Mesenchymal stem cell (in vitro differentiated cells and primary cell): ENCODE results near the gene ATXN7.
A peak's percentile ranks its signal among the peaks of the same experiment; 100 is the strongest.

Experiments
- DNase-seq: peaks from one replicate; pipeline ENCODE4 v3.0.0-alpha.2; 2013
- H2AFZ ChIP-seq: one replicate; pipeline ENCODE4 v1.6.1; 2013; ENCODE audit warnings: low read depth, mild to moderate bottlenecking, control low read depth, inconsistent platforms, low read length, moderate library complexity
- H2AK5ac ChIP-seq: 2 replicates; pipeline ENCODE4 v1.6.1; 2013; ENCODE audit warnings: low read length, moderate library complexity, mild to moderate bottlenecking, inconsistent platforms; ENCODE audit not compliant: severe bottlenecking
- H2BK120ac ChIP-seq: one replicate; pipeline ENCODE4 v1.6.1; 2013; ENCODE audit warnings: low read depth, mild to moderate bottlenecking, inconsistent platforms, low read length, moderate library complexity
- H2BK12ac ChIP-seq, 2 experiments: one replicate each; pipeline ENCODE4 v1.6.1; 2013; ENCODE audit warnings: inconsistent platforms in 2 of 2, low read length in 2 of 2, mild to moderate bottlenecking in 2 of 2, moderate library complexity in 2 of 2, control low read depth in 1 of 2
- H2BK15ac ChIP-seq: one replicate; pipeline ENCODE4 v1.6.1; 2013; ENCODE audit warnings: mild to moderate bottlenecking, low read depth, inconsistent platforms; ENCODE audit not compliant: poor library complexity, severe bottlenecking
- H2BK5ac ChIP-seq: 2 replicates; pipeline ENCODE4 v1.6.1; 2013; ENCODE audit warnings: low read depth, mild to moderate bottlenecking, low read length, control low read depth, inconsistent platforms; ENCODE audit not compliant: poor library complexity, severe bottlenecking
- H3K14ac ChIP-seq, 2 experiments: one replicate each; pipeline ENCODE4 v1.6.1; 2013; ENCODE audit warnings: inconsistent platforms in 2 of 2, low read length in 2 of 2, control low read depth in 1 of 2, mild to moderate bottlenecking in 1 of 2, moderate library complexity in 1 of 2
- H3K18ac ChIP-seq, 2 experiments: one replicate each; pipeline ENCODE4 v1.6.1; 2013; ENCODE audit warnings: inconsistent platforms in 2 of 2, low read length in 2 of 2, control low read depth in 1 of 2, low read depth in 1 of 2, mild to moderate bottlenecking in 1 of 2
- H3K23ac ChIP-seq, 2 experiments: one replicate each; pipeline ENCODE4 v1.6.1; 2013; ENCODE audit warnings: inconsistent platforms in 2 of 2, low read length in 2 of 2, mild to moderate bottlenecking in 2 of 2, moderate library complexity in 2 of 2, control low read depth in 1 of 2
- H3K27ac ChIP-seq: 2 replicates; pipeline ENCODE4 v1.5.1; 2013; ENCODE audit warnings: mild to moderate bottlenecking, moderate library complexity, low read length, control low read depth, inconsistent platforms; ENCODE audit not compliant: poor library complexity, severe bottlenecking
- H3K27me3 ChIP-seq, 2 experiments: 2 replicates each; pipeline versions ENCODE4 v1.6.1 to v1.7.0; 2013; ENCODE audit warnings: low read length in 2 of 2, mild to moderate bottlenecking in 2 of 2, moderate library complexity in 2 of 2, control low read depth in 1 of 2, inconsistent platforms in 1 of 2; ENCODE audit not compliant: control insufficient read depth in 1 of 2, insufficient read depth in 1 of 2
- H3K36me3 ChIP-seq, 2 experiments: 2 replicates each; pipeline versions ENCODE4 v1.6.1 to v1.7.0; 2013; ENCODE audit warnings: low read length in 2 of 2, control low read depth in 1 of 2, inconsistent platforms in 1 of 2, low read depth in 1 of 2, mild to moderate bottlenecking in 1 of 2; ENCODE audit not compliant: insufficient read depth in 2 of 2, control insufficient read depth in 1 of 2
- H3K4ac ChIP-seq, 2 experiments: one replicate each; pipeline ENCODE4 v1.6.1; 2013; ENCODE audit warnings: inconsistent platforms in 2 of 2, low read length in 2 of 2, mild to moderate bottlenecking in 2 of 2, moderate library complexity in 2 of 2, control low read depth in 1 of 2, low read depth in 1 of 2
- H3K4me1 ChIP-seq: 2 replicates; pipeline ENCODE4 v1.6.1; 2013; ENCODE audit warnings: low read depth, low read length, control low read depth; ENCODE audit not compliant: control insufficient read depth, insufficient read depth
- H3K4me2 ChIP-seq: 2 replicates; pipeline ENCODE4 v1.6.1; 2013; ENCODE audit warnings: low read length, mild to moderate bottlenecking, inconsistent platforms; ENCODE audit not compliant: poor library complexity, severe bottlenecking
- H3K4me3 ChIP-seq, 2 experiments: 2 replicates each; pipeline versions ENCODE4 v1.5.1 to v1.7.0; 2013; ENCODE audit warnings: low read length in 2 of 2, mild to moderate bottlenecking in 2 of 2, control low read depth in 1 of 2, low read depth in 1 of 2; ENCODE audit not compliant: insufficient read depth in 1 of 2
- H3K79me1 ChIP-seq: replicated peaks from 2 replicates; pipeline ENCODE4 v1.6.1; 2013; ENCODE audit warnings: mild to moderate bottlenecking, control low read depth, low read length, inconsistent platforms; ENCODE audit not compliant: poor library complexity, severe bottlenecking
- H3K9ac ChIP-seq: 2 replicates; pipeline ENCODE4 v1.7.0; 2013; ENCODE audit warnings: mild to moderate bottlenecking, low read length, moderate library complexity
- H3K9me3 ChIP-seq: 2 replicates; pipeline ENCODE4 v1.7.0; 2013; ENCODE audit warnings: mild to moderate bottlenecking, low read length; ENCODE audit not compliant: control insufficient read depth
- H4K8ac ChIP-seq: one replicate; pipeline ENCODE4 v1.6.1; 2013; ENCODE audit warnings: inconsistent platforms, mild to moderate bottlenecking, low read length, moderate library complexity
- H4K91ac ChIP-seq: one replicate; pipeline ENCODE4 v1.6.1; 2013; ENCODE audit warnings: mild to moderate bottlenecking, low read length, inconsistent platforms
- WGBS: methylation state at CpG from one replicate; pipeline ENCODE4 v1.1.7; 2013; ENCODE audit warnings: mixed read lengths; 5-methylcytosine and 5-hydroxymethylcytosine counted together

Gene ATXN7

GRCh38 chr3:63862804-63863149 lies 890 bp upstream of the ATXN7 start:
- no peak overlapping the region for H2AFZ ChIP-seq
- H3K27ac ChIP-seq = no peak overlapping the region
- no peak overlapping the region for H2BK15ac ChIP-seq
- no peak overlapping the region for H2BK120ac ChIP-seq
- no peak overlapping the region for H2BK12ac ChIP-seq
- 35% methylated on average over 5 of the region's 5 CpGs for WGBS
- peak overlapping the region; percentile 74 to 91 for H3K4me3 ChIP-seq
- H3K79me1 ChIP-seq = peaks cover 23% of the 10 kb centered on the region
- H3K4me2 ChIP-seq = peak overlapping the region; percentile 76
- peak overlapping the region; percentile 95 for H3K9ac ChIP-seq
- H3K18ac ChIP-seq = peak overlapping the region in 1 of 2 experiments; percentile 15
- H2AK5ac ChIP-seq = peak overlapping the region; percentile 70
- no peaks in the 10 kb centered on the region for H3K9me3 ChIP-seq
- peak overlapping the region in 1 of 2 experiments; percentile 81 for H3K23ac ChIP-seq
- H3K27me3 ChIP-seq = no peaks in the 10 kb centered on the region
- H4K8ac ChIP-seq = peak overlapping the region; percentile 67
- H3K14ac ChIP-seq = peak overlapping the region in 1 of 2 experiments; percentile 58
- peaks cover 4% of the 10 kb centered on the region for H3K4me1 ChIP-seq
- H3K36me3 ChIP-seq = peaks cover 4 to 12% of the 10 kb centered on the region in 2 experiments
- H2BK5ac ChIP-seq = no peak overlapping the region
- DNase-seq = no peak
- H3K4ac ChIP-seq = peak overlapping the region in 1 of 2 experiments; percentile 50
- H4K91ac ChIP-seq = no peak overlapping the region

GRCh38 chr3:63864008-63864964 lies 619 bp downstream of the ATXN7 start:
- Histone ChIP-seq H3K36me3 (peaks cover 4 to 13% of the 10 kb centered on the region in 2 experiments), H3K23ac (peak overlapping the region in 1 of 2 experiments; percentile 48), H3K79me1 (peaks cover 25% of the 10 kb centered on the region), H3K4me3 (peak overlapping the region; percentile 74 to 86), H3K18ac (peak overlapping the region; percentile 81 to 82), H3K27me3 (no peaks in the 10 kb centered on the region), H3K27ac (no peak overlapping the region), H2BK120ac (peak overlapping the region; percentile 95), H4K91ac (peak overlapping the region; percentile 79), H2BK5ac (peak overlapping the region; percentile 71), H2AFZ (no peak overlapping the region), H3K14ac (peak overlapping the region in 1 of 2 experiments; percentile 77), H3K4me2 (peak overlapping the region; percentile 40), H3K9me3 (no peaks in the 10 kb centered on the region), H3K4me1 (peaks cover 4% of the 10 kb centered on the region), H2BK15ac (peak overlapping the region; percentile 63), H3K4ac (peak overlapping the region in 1 of 2 experiments; percentile 56), H4K8ac (peak overlapping the region; percentile 82), H2BK12ac (peak overlapping the region in 1 of 2 experiments; percentile 71), H2AK5ac (no peak overlapping the region), H3K9ac (peak overlapping the region; percentile 92)
- peak; percentile 27 for DNase-seq
- WGBS = 3% methylated on average over 32 of the region's 93 CpGs

GRCh38 chr3:63864965-63865327 lies 1.3 kb downstream of the ATXN7 start:
- Histone ChIP-seq H3K4me3 (peak overlapping the region; percentile 74 to 86), H3K4me1 (peaks cover 4% of the 10 kb centered on the region), H2AFZ (no peak overlapping the region), H3K9ac (peak overlapping the region; percentile 92), H3K79me1 (peaks cover 27% of the 10 kb centered on the region), H3K9me3 (no peaks in the 10 kb centered on the region), H3K14ac (no peak overlapping the region), H4K8ac (no peak overlapping the region), H3K23ac (no peak overlapping the region), H2BK5ac (no peak overlapping the region), H3K36me3 (peaks cover 4 to 13% of the 10 kb centered on the region in 2 experiments), H3K27me3 (no peaks in the 10 kb centered on the region), H2BK120ac (no peak overlapping the region), H3K4me2 (peak overlapping the region; percentile 40), H2AK5ac (no peak overlapping the region), H3K27ac (no peak overlapping the region), H2BK15ac (no peak overlapping the region), H3K4ac (no peak overlapping the region), H2BK12ac (no peak overlapping the region), H3K18ac (no peak overlapping the region), H4K91ac (no peak overlapping the region)
- DNase-seq = peak; percentile 26
- WGBS = no CpG with 5 or more reads among the region's 3 CpGs

- no peak overlapping the region for H3K4me2 ChIP-seq
- peaks cover 17% of the 10 kb centered on the region for H3K79me1 ChIP-seq
- WGBS = 100% methylated on average over 1 of the region's 1 CpG
- no peak overlapping the region for H4K91ac ChIP-seq
- no peak overlapping the region for H3K4ac ChIP-seq
- no peak overlapping the region for H3K4me3 ChIP-seq
- H3K9ac ChIP-seq = no peak overlapping the region
- H2AFZ ChIP-seq = no peak overlapping the region
- no peak overlapping the region for H3K14ac ChIP-seq
- no peak overlapping the region for H4K8ac ChIP-seq
- H3K4me1 ChIP-seq = peaks cover 2% of the 10 kb centered on the region
- H2BK120ac ChIP-seq = no peak overlapping the region
- no peak overlapping the region for H2BK12ac ChIP-seq
- H3K27me3 ChIP-seq = no peaks in the 10 kb centered on the region
- H3K9me3 ChIP-seq = no peaks in the 10 kb centered on the region
- no peak overlapping the region for H3K27ac ChIP-seq
- no peak overlapping the region for H2BK5ac ChIP-seq
- H3K36me3 ChIP-seq = peaks cover 4 to 13% of the 10 kb centered on the region in 2 experiments
- DNase-seq = no peak
- H3K23ac ChIP-seq = no peak overlapping the region
- H2BK15ac ChIP-seq = no peak overlapping the region
- H3K18ac ChIP-seq = no peak overlapping the region
- H2AK5ac ChIP-seq = no peak overlapping the region
These were observed 3.6 kb downstream of the ATXN7 start for GRCh38 chr3:63867225-63867624.
